Liver (tissue), 9 donors: Measurements from ENCODE around the gene C2. TPM values are rescaled to one million over a fixed set of nuclear protein-coding genes. Genes with fewer than 3 reads are reported as not detected.

Experiments used
- DNase-seq: peaks from one replicate; pipeline ENCODE4 v3.0.0-alpha.2; 2017; ENCODE audit warnings: low spot score
- H3K27ac ChIP-seq, 2 donors: one replicate each; pipeline ENCODE4 v1.7.0; 2013; ENCODE audit warnings: inconsistent platforms in 2 of 2, low read length in 2 of 2, control low read depth in 1 of 2, low read depth in 1 of 2, mild to moderate bottlenecking in 1 of 2
- H3K27me3 ChIP-seq, 4 donors: one replicate each; pipeline versions ENCODE4 v1.6.1 to v1.7.0; 2013; ENCODE audit warnings: low read length in 3 of 4, inconsistent platforms in 1 of 4, mild to moderate bottlenecking in 1 of 4, moderate library complexity in 1 of 4; ENCODE audit not compliant: control insufficient read depth in 4 of 4, insufficient read depth in 4 of 4
- H3K36me3 ChIP-seq, 4 donors: one replicate each; pipeline versions ENCODE4 v1.6.1 to v1.7.0; 2013; ENCODE audit warnings: low read length in 3 of 4, mild to moderate bottlenecking in 3 of 4, low read depth in 1 of 4, moderate library complexity in 1 of 4; ENCODE audit not compliant: control insufficient read depth in 4 of 4, insufficient read depth in 3 of 4
- H3K4me1 ChIP-seq, 4 donors: one replicate each; pipeline versions ENCODE4 v1.6.1 to v1.7.0; 2013; ENCODE audit warnings: low read length in 3 of 4, mild to moderate bottlenecking in 3 of 4, moderate library complexity in 1 of 4; ENCODE audit not compliant: control insufficient read depth in 4 of 4, insufficient read depth in 4 of 4
- H3K4me3 ChIP-seq, 3 donors: one replicate each; pipeline versions ENCODE4 v1.6.1 to v1.7.0; 2013; ENCODE audit warnings: low read length in 3 of 3, control low read depth in 1 of 3, low read depth in 1 of 3, mild to moderate bottlenecking in 1 of 3
- H3K9ac ChIP-seq, 2 donors: one replicate each; pipeline ENCODE4 v1.7.0; 2013; ENCODE audit warnings: low read length in 2 of 2, mild to moderate bottlenecking in 2 of 2, moderate library complexity in 2 of 2, control low read depth in 1 of 2, low read depth in 1 of 2
- H3K9me3 ChIP-seq, 4 donors: one replicate each; pipeline versions ENCODE4 v1.6.1 to v1.7.0; 2013; ENCODE audit warnings: low read length in 3 of 4; ENCODE audit not compliant: control insufficient read depth in 4 of 4
- EGR1 ChIP-seq, 2 donors: IDR thresholded peaks; 2 replicates each; pipeline ENCODE4 v1.6.1; 2016 to 2018; ENCODE audit warnings: antibody characterized with exemption in 2 of 2, low read depth in 2 of 2
- FOXA1 ChIP-seq: IDR thresholded peaks from 2 replicates; pipeline ENCODE4 v1.6.1; 2016; ENCODE audit warnings: antibody characterized with exemption
- FOXA2 ChIP-seq: IDR thresholded peaks from 2 replicates; pipeline ENCODE4 v1.6.1; 2016; ENCODE audit warnings: antibody characterized with exemption
- GABPA ChIP-seq, 2 donors: IDR thresholded peaks in 1 of 2; conservative IDR thresholded peaks in 1 of 2; 2 replicates each; pipeline ENCODE4 v1.6.1; 2016; ENCODE audit warnings: antibody characterized with exemption in 2 of 2, mild to moderate bottlenecking in 1 of 2, moderate library complexity in 1 of 2
- HNF4A ChIP-seq, 2 donors: conservative IDR thresholded peaks; 2 replicates each; pipeline ENCODE4 v1.6.1; 2016; ENCODE audit warnings: antibody characterized with exemption in 2 of 2, mild to moderate bottlenecking in 2 of 2
- HNF4G ChIP-seq: IDR thresholded peaks from 2 replicates; pipeline ENCODE4 v1.6.1; 2016; ENCODE audit warnings: antibody characterized with exemption
- JUND ChIP-seq, 2 donors: IDR thresholded peaks; 2 replicates each; pipeline ENCODE4 v1.6.1; 2016; ENCODE audit warnings: antibody characterized with exemption in 2 of 2
- NR2F2 ChIP-seq: IDR thresholded peaks from 2 replicates; pipeline ENCODE4 v1.6.1; 2016; ENCODE audit warnings: antibody characterized with exemption
- RAD21 ChIP-seq, 2 donors: IDR thresholded peaks; 2 replicates each; pipeline ENCODE4 v1.6.1; 2016; ENCODE audit warnings: antibody characterized with exemption in 2 of 2, mild to moderate bottlenecking in 2 of 2
- RXRA ChIP-seq, 2 donors: IDR thresholded peaks; 2 replicates each; pipeline ENCODE4 v1.6.1; 2017 to 2018; ENCODE audit warnings: antibody characterized with exemption in 2 of 2, mild to moderate bottlenecking in 1 of 2
- SP1 ChIP-seq: IDR thresholded peaks from 2 replicates; pipeline ENCODE4 v1.6.1; 2018; ENCODE audit warnings: antibody characterized with exemption, mild to moderate bottlenecking
- TAF1 ChIP-seq: conservative IDR thresholded peaks from 2 replicates; pipeline ENCODE4 v1.6.1; 2016; ENCODE audit warnings: antibody characterized with exemption, mild to moderate bottlenecking
- YY1 ChIP-seq: IDR thresholded peaks from 2 replicates; pipeline ENCODE4 v1.6.1; 2016; ENCODE audit warnings: antibody characterized with exemption, mild to moderate bottlenecking
- WGBS: extraction: QIAGEN DNeasy Blood & Tissue Kit; methylation state at CpG from one replicate; pipeline ENCODE4 v1.1.7; 2013; 5-methylcytosine and 5-hydroxymethylcytosine counted together
- polyA plus RNA-seq, 2 donors: library from polyadenylated mRNA; stranded (reverse) in 1 of 2; unstranded in 1 of 2; fragments of 200-250 nt in 1 of 2; fragments of >200 nt in 1 of 2; fragmentation: Nextera tagmentation in 1 of 2; extraction: Ambion mirVana in 1 of 2; gene quantifications; one replicate each; pipeline versions ENCODE4 v1.2.1 to v1.2.3, GENCODE V29; 2013 to 2015
- total RNA-seq, 2 donors: library from RNA; depleted of rRNA; stranded (reverse); fragments of >200 nt; gene quantifications; one replicate each; pipeline ENCODE4 v1.2.3, GENCODE V29; 2014
- TF ChIP-seq, protein P1 (sequence below): fragments of 150-350 bp; IDR thresholded peaks from 2 replicates; pipeline ENCODE4 v1.5.1; 2017; ENCODE audit warnings: improper control_type of control experiment, low read depth, low read length; ENCODE audit not compliant: missing input control
- TF ChIP-seq, protein P2 (sequence below): IDR thresholded peaks from 2 replicates; pipeline ENCODE4 v1.6.1; 2016; ENCODE audit warnings: antibody characterized with exemption
- TF ChIP-seq, protein P3 (sequence below): IDR thresholded peaks from 2 replicates; pipeline ENCODE4 v1.6.1; 2016; ENCODE audit warnings: antibody characterized with exemption, mild to moderate bottlenecking
- TF ChIP-seq, protein P4 (sequence below): IDR thresholded peaks from 2 replicates; pipeline ENCODE4 v1.6.1; 2016; ENCODE audit warnings: antibody characterized with exemption
- TF ChIP-seq, protein P5 (sequence below): IDR thresholded peaks from 2 replicates; pipeline ENCODE4 v1.6.1; 2016; ENCODE audit warnings: antibody characterized with exemption
- donor health status: healthy.
- donor health status: healthy.
- donor health status: healthy.
- donor health status: healthy.
- donor health status: healthy.

Gene C2
- total and polyA plus RNA-seq, 4 donors = 212 to 522 (median 397) TPM

DNA sequence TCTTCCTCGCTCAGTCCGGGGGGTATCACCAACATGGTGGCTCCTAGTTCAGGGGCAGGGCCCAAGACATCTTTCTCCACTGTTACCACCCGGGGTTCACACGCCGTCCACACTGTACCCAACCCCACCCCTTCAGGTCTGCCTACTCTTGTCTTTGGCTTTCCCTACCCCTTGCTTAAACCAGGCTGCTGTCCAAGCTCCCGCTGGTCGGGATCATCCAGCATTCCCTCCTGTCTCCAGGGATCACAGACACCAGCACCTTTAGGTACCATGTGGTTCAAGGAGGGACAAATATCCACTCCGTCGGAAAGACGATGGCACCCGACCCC is 30.9 kb downstream of the C2 start:
- Histone ChIP-seq H3K9ac (peak overlapping the region; percentile 66 to 91), H3K27me3 (no peaks in the 10 kb centered on the region), H3K27ac (peak overlapping the region; percentile 79 to 87), H3K36me3 (peaks cover 10 to 60% (median 39%) of the 10 kb centered on the region in 4 donors), H3K9me3 (no peaks in the 10 kb centered on the region), H3K4me1 (peaks cover 4 to 27% (median 22%) of the 10 kb centered on the region in 4 donors), H3K4me3 (peak overlapping the region; percentile 55 to 97 (median 91))
- WGBS = 10% methylated on average over 11 of the region's 11 CpGs
- DNase-seq = no peak
- TF ChIP-seq SP1 (no peak), FOXA1 (no peak), GABPA (IDR thresholded peaks at IDR 0.05 in 1 of 2, conservative IDR thresholded peaks at IDR 0.05 in 1 of 2) (no peak), JUND (IDR thresholded peaks at IDR 0.05) (no peak), EGR1 (IDR thresholded peaks at IDR 0.05; ENCODE audit: low read depth in 2 of 2) (no peak), RXRA (IDR thresholded peaks at IDR 0.05) (no peak), NR2F2 (no peak), HNF4G (no peak), HNF4A (conservative IDR thresholded peaks at IDR 0.05) (no peak), FOXA2 (no peak), TAF1 (no peak), RAD21 (IDR thresholded peaks at IDR 0.05) (no peak), YY1 (no peak)
- TF ChIP-seq, protein P1, sequence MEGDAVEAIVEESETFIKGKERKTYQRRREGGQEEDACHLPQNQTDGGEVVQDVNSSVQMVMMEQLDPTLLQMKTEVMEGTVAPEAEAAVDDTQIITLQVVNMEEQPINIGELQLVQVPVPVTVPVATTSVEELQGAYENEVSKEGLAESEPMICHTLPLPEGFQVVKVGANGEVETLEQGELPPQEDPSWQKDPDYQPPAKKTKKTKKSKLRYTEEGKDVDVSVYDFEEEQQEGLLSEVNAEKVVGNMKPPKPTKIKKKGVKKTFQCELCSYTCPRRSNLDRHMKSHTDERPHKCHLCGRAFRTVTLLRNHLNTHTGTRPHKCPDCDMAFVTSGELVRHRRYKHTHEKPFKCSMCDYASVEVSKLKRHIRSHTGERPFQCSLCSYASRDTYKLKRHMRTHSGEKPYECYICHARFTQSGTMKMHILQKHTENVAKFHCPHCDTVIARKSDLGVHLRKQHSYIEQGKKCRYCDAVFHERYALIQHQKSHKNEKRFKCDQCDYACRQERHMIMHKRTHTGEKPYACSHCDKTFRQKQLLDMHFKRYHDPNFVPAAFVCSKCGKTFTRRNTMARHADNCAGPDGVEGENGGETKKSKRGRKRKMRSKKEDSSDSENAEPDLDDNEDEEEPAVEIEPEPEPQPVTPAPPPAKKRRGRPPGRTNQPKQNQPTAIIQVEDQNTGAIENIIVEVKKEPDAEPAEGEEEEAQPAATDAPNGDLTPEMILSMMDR = no peak
- TF ChIP-seq, protein P2, sequence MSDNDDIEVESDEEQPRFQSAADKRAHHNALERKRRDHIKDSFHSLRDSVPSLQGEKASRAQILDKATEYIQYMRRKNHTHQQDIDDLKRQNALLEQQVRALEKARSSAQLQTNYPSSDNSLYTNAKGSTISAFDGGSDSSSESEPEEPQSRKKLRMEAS = no peak
- TF ChIP-seq, protein P3, sequence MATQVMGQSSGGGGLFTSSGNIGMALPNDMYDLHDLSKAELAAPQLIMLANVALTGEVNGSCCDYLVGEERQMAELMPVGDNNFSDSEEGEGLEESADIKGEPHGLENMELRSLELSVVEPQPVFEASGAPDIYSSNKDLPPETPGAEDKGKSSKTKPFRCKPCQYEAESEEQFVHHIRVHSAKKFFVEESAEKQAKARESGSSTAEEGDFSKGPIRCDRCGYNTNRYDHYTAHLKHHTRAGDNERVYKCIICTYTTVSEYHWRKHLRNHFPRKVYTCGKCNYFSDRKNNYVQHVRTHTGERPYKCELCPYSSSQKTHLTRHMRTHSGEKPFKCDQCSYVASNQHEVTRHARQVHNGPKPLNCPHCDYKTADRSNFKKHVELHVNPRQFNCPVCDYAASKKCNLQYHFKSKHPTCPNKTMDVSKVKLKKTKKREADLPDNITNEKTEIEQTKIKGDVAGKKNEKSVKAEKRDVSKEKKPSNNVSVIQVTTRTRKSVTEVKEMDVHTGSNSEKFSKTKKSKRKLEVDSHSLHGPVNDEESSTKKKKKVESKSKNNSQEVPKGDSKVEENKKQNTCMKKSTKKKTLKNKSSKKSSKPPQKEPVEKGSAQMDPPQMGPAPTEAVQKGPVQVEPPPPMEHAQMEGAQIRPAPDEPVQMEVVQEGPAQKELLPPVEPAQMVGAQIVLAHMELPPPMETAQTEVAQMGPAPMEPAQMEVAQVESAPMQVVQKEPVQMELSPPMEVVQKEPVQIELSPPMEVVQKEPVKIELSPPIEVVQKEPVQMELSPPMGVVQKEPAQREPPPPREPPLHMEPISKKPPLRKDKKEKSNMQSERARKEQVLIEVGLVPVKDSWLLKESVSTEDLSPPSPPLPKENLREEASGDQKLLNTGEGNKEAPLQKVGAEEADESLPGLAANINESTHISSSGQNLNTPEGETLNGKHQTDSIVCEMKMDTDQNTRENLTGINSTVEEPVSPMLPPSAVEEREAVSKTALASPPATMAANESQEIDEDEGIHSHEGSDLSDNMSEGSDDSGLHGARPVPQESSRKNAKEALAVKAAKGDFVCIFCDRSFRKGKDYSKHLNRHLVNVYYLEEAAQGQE = no peak
- TF ChIP-seq, protein P4, sequence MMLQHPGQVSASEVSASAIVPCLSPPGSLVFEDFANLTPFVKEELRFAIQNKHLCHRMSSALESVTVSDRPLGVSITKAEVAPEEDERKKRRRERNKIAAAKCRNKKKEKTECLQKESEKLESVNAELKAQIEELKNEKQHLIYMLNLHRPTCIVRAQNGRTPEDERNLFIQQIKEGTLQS = no peak
- TF ChIP-seq, protein P5, sequence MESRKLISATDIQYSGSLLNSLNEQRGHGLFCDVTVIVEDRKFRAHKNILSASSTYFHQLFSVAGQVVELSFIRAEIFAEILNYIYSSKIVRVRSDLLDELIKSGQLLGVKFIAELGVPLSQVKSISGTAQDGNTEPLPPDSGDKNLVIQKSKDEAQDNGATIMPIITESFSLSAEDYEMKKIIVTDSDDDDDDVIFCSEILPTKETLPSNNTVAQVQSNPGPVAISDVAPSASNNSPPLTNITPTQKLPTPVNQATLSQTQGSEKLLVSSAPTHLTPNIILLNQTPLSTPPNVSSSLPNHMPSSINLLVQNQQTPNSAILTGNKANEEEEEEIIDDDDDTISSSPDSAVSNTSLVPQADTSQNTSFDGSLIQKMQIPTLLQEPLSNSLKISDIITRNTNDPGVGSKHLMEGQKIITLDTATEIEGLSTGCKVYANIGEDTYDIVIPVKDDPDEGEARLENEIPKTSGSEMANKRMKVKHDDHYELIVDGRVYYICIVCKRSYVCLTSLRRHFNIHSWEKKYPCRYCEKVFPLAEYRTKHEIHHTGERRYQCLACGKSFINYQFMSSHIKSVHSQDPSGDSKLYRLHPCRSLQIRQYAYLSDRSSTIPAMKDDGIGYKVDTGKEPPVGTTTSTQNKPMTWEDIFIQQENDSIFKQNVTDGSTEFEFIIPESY = no peak
